Loucy (cell line): ENCODE measurements around the gene NAV2.

Source experiments
- EZH2phosphoT487 ChIP-seq: fragments of 200-600 bp; IDR thresholded peaks from 2 replicates; pipeline ENCODE4 v1.6.1; 2018; ENCODE audit warnings: antibody characterized with exemption, mild to moderate bottlenecking, moderate library complexity, borderline replicate concordance
- TF ChIP-seq, protein P1 (sequence below): fragments of 200-600 bp; sonication (generic); conservative IDR thresholded peaks from 2 replicates; pipeline ENCODE4 v1.5.1; 2014; ENCODE audit warnings: mild to moderate bottlenecking, antibody characterized with exemption, low read length

- TF ChIP-seq, protein P1, sequence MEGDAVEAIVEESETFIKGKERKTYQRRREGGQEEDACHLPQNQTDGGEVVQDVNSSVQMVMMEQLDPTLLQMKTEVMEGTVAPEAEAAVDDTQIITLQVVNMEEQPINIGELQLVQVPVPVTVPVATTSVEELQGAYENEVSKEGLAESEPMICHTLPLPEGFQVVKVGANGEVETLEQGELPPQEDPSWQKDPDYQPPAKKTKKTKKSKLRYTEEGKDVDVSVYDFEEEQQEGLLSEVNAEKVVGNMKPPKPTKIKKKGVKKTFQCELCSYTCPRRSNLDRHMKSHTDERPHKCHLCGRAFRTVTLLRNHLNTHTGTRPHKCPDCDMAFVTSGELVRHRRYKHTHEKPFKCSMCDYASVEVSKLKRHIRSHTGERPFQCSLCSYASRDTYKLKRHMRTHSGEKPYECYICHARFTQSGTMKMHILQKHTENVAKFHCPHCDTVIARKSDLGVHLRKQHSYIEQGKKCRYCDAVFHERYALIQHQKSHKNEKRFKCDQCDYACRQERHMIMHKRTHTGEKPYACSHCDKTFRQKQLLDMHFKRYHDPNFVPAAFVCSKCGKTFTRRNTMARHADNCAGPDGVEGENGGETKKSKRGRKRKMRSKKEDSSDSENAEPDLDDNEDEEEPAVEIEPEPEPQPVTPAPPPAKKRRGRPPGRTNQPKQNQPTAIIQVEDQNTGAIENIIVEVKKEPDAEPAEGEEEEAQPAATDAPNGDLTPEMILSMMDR: no peak
- no peak for TF ChIP-seq EZH2phosphoT487
These were observed 368.7 kb downstream of the NAV2 start for GRCh38 chr11:20081336-20081735.
